GM08714 (cell line): ENCODE data around the gene ZNF669.
A peak's percentile ranks its signal among the peaks of the same experiment; 100 is the strongest.
"Not testable (repeated sequence)": the region's sequence is repeated elsewhere in the genome, so short reads cannot be mapped to it uniquely, and the experiment has no call there.

Experiments used
- H3K4me3 ChIP-seq: fragments of 200-500 bp; sonication (Bioruptor generic); 2 replicates; pipeline ENCODE4 v1.5.1; 2014; ENCODE audit warnings: mild to moderate bottlenecking, low read length, inconsistent platforms
- ZNF274 ChIP-seq: IDR thresholded peaks from 2 replicates; pipeline ENCODE4 v1.6.1; 2012; ENCODE audit warnings: mild to moderate bottlenecking, low read depth, low read length

The ZNF669 gene

DNA sequence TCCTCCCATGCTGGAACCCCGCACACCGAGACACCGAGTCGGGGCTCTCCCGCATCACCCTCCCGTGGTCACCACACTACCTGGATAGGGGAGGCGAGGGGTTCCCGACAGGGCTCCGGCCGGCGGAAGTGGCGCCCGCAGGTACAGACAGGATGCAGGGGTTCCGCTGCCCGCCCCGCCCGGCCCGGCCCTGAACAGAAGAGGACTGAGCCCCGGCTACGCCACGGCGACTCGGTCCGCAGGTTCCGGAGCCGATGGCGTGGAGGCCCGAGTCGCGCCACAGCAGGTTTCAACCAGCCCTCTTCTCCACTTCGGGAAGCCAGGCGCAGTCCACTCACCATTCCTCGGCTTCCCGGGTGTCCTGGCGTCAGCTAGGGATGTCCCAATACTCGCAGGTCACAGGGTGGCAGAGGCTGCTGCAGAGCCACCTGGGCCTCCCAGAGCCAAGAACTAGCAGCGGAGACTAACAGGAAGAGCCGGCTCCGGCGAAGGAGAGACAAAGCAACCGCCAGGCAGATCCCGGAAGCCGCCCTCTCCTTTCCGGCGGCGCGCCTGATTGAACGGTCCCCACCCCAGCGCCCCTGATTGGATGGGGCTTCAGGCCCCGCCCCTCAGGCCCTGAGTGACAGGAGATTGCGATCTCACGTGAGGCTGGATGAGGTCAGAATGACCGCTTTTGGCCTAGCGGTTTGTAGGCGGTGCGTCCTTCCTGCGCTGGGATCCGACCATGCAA is at the start of gene ZNF669:
ZNF669 (minus strand) TSS at position 498 of the 733 bp plus-strand sequence; CDS start at position 341, 157 bp downstream.
- peak within 1 kb of the TSS; percentile 77 for H3K4me3 ChIP-seq
- no peak for TF ChIP-seq ZNF274

DNA sequence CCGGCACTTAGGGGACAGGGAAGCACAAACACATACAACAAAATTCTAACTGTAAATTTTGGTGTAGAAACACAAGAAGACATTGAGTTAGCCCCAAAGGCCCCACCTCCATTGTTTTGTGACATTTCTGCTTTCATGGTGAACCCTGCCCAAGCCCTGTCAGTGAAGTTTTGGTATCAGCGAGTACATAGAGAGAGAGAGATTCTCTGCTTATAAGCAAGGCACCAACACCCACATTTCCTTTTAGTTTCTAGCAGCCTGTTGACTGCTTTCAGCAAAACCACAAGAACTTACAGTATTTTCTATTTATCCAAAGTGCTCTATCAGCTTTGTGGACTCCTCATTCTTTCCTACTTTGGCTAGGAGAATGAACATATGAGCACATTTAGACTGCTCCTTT is 43.6 kb upstream of the ZNF669 start:
- no peak for TF ChIP-seq ZNF274
- H3K4me3 ChIP-seq = no peak overlapping the region

DNA sequence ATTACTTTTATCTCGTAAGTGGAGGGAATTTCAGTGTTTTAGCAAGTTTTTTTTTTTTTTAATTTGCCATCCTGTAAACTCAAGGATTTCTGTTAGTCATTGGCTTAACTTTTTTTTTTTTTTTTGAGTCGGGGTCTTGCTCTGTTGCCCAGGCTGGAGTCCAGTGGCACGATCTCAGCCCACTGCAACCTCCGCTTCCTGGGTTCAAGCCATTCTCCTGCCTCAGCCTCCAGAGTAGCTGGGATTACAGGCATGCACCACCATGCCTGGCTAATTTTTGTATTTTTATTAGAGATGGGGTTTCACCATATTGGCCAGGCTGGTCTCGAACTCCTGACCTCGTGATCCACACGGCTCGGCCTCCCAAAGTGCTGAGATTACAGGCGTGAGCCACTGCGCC is 43.0 kb upstream of the ZNF669 start:
- H3K4me3 ChIP-seq = not testable (repeated sequence)

DNA sequence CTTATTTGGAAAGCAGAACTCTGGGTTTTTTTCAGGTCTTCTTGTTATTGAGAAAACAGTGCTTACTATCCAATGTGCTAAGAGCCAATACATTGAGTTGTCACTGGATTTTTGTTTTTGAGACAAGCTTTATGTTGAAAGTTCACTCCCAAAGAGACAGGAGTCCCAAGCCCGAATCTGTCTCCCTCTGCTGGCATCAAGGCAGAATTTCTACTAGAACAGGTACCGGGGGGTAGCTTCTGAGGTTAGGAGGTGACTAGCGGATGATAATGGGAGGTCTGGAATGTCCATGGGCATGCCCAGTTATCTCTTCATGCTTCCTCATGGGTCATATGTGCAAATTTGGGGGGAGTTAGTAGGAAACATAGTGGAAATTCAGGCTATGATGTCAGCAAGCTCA is 42.5 kb upstream of the ZNF669 start:
- H3K4me3 ChIP-seq = no peak overlapping the region
- TF ChIP-seq ZNF274 = no peak

DNA sequence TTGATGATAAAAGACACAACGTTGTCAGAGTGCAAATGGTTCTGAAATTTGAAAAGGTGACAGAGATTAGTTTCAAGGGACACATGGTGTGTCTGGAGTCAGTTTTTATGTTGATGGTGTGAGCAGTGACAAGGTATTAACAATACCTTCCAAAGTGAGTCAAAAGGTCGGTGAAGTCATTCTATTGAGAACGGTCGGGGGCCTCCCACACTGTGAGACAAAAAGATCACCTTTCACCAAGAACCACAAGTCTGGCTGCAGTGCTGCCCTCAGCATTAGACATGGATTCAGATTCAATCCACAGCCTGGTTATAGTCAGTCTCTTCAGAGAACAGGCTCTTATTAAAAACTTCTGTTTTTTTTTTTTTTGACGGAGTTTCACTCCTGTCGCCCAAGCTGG is 41.1 kb upstream of the ZNF669 start:
- no peak for TF ChIP-seq ZNF274
- H3K4me3 ChIP-seq = no peak overlapping the region

DNA sequence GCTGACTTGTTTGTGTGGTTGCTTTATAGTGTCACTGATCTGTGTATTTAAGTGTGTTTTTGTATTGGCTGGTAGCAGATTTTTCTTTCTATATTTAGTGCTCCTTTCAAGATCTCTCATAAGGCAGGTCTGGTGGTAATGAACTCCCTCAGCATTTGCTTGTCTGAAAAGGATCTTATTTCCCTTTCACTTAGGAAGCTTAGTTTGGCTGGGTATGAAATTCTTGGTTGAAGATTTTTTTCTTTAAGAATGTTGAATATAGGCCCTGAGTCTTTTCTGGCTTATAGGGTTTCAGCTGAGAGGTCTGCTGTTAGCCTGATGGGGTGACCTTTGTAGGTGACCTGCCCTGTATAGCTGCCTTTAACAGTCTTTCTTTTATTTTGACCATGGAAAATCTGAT is 35.4 kb upstream of the ZNF669 start:
- not testable (repeated sequence) for H3K4me3 ChIP-seq

DNA sequence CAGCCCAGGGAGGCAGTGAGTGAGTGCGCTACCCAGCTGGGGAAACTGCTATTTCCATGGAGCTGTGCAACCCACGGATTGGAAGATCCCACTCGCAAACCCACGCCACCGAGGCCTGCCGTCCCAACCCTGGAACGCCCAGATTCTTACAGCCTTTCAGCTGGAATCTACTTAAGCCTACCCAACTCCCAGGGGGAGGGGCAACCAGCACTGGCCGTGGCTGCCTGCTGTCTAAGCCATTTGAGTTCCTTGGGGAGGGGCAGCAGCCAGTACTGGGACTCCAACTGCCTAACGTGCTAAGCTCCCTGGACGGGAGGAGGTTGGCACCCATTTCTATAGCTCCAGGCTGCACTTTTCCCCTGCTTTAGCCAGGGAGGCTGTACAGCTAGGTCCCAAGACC is 27.1 kb upstream of the ZNF669 start:
- no peak for TF ChIP-seq ZNF274
- no peak overlapping the region for H3K4me3 ChIP-seq

DNA sequence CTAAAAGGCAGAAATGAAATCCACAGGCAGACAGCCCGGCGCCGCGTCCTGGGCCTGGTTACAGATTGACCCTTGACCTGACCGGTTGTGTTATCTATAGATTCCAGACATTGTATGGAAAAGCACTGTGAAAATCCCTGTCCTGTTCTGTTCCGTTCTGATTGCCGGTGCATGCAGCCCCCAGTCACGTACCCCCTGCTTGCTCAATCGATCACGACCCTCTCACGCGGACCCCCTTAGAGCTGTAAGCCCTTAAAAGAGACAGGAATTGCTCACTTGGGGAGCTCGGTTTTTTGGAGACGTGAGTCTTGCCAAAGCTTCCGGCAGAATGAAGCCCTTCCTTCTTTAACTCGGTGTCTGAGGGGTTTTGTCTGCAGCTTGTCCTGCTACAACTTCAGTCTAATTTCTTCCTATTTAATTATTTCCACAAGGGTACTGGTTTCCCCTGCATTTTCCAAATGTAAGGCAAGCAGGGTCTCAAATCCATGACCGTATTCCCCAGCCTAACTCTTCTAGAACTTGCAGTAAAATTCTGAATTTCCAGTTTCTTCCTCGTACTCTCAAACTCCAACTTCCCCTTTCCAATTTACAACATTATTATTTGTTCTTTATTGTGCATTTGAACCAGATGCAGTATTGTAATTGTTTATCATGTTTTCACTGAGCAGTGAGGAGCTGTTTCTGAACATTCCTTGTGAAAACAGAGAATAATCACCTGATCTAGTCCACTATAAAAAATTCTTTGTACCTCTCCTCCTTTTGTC is 23.5 kb upstream of the ZNF669 start:
- peak overlapping the region; percentile 50; the same call in 1 of the 2 replicates for H3K4me3 ChIP-seq

DNA sequence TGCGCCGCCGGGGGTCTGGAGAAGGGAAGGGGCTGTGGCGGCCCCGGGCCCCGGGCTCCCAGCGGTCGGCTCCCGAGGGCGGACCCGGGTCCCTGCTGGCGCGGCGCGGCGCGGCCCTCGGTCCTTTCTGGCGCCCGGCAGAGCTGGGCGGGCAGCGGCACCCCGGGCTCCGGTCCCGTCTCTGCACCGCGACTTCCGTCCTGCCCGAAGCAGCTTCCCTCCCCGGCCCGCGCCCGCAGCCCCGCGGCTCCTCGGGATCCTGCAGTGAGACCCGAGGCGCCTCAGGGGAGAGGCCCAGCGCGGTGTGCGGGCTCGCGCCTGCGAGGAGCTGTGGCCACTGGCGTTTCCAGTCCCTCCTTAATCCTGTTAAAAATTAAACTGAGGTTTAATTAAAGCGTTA is 22.4 kb upstream of the ZNF669 start:
- H3K4me3 ChIP-seq = not testable (repeated sequence)

DNA sequence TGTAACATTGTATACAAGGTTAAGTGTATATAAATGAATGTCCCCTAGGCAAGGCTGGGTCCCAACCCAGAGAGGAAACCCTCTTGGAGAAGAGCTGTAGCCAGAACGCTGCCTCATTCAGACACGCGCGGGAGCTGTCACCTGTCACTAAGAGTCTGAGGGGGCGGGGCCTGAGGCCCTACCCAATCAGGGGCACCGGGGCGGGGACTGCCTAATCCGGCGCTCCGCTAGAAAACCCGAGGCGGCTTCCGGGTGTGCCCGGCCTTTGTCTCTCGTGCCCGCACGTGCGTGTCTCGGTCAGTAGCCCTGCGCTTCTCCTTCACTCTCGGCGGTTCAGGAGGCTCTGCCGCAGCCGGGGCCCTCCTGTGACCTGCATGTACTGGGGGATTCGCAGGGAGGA is 22.0 kb upstream of the ZNF669 start:
- H3K4me3 ChIP-seq = not testable (repeated sequence)

DNA sequence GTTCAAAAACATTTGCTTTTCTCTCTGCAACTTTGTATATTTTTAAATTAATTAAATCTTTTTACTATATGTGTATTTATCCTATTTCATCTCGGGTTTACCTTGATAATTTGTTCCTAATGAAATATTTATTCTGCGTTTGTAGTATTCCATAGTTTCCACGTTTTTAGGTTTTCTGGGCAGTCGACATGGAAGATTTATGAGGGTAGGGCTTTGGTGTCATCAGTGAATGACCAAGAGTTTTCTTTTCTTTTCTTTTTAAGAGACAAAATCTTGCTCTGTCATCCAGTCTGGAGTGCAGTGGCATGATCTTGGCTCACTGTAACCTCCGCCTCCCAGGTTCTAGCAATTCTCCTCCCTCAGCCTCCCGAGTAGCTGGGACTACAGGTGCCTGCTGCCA is 17.2 kb upstream of the ZNF669 start:
- TF ChIP-seq ZNF274 = no peak
- no peak overlapping the region for H3K4me3 ChIP-seq

DNA sequence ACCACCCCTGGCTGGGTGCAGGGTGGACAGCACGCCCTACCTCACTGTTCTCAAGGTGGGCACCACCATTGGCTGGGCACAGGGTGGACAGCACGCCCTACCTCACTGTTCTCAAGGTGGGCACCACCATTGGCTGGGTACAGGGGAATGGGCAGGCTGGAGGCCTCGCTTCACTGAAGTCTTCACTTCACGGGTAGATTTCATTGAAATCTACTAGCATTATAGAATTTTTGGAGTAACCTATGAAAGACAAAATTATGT is 16.2 kb upstream of the ZNF669 start:
- H3K4me3 ChIP-seq = not testable (repeated sequence)

DNA sequence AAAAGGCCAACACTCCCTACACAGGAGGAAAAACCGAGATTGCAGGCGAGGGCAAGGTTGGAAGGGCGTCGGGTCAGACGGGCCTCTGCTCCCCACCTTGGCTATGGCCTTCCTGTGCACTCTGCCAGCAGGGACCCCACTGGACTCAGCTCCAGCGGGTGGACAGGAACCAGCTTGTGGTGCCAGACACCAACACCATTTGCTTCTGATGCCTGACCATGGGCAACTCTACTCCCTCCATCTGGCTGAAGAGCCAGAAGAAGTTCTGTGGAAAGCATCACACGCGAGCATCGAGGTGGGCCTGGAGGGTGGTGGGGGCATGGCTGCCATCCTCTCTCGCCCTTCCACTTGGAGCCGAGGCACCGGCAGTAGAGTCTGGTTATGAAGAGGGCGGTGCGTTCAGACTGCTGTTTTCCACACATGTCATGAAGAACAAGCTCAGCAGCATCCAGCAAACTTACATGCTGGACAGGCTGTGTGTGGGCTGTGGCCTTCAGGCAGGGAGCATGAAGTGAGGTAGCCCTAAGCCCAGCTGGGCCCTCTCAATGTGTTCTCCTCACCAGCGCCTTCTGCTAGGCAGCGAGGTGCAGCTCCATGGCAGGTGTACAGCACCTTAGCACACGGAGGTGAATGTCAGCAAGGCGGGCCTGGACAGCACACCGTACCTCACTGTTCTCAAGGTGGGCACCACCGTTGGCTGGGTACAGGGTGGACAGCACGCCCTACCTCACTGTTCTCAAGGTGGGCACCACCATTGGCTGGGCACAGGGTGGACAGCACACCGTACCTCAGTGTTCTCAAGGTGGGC is 15.6 kb upstream of the ZNF669 start:
- TF ChIP-seq ZNF274 = no peak
- no peak overlapping the region for H3K4me3 ChIP-seq

DNA sequence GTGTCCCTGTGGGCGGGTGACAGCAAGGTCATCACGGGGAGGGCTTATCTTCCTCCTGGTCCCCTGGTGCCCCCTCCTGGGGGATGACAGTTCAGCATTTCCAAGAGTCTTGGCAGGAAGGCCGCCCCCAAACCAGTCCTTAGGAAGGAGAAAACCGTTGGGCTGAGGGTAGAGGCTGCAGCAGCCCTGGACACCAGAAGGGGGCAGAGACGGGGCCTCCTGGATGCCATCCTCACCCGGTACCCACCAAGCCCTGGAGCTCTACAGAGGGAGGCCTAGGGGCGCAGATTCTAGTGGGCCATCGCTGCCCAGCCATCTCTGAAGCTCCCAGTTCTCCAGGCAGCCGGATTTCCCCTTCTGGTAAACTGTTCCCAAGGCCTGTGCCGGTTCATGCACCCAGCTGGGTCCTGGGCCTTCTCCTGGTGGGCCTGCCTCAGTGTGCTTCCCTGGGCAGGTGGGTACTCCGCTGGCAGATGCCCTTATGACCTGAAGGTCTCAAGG is 14.8 kb upstream of the ZNF669 start:
- TF ChIP-seq ZNF274 = no peak
- H3K4me3 ChIP-seq = no peak overlapping the region

DNA sequence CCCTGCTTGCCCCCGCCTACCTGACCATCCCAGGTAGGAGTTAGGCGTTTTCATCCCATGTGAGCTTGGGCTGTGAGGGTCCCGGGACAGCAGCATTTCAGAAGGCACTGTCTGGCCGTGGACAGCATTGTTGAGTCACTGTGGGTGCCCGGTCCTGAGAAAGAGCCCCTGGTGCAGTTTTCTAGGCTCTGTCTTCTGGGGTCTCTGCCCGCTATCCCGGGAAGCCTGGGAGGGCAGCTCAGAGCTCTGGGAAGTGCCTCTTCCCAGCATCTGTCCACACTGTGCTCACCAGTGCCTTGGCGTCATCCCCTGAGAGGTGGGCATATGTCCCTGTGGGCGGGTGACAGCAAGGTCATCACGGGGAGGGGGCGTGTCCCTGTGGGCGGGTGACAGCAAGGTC is 11.4 kb upstream of the ZNF669 start:
- TF ChIP-seq ZNF274 = no peak
- H3K4me3 ChIP-seq = no peak overlapping the region
